K562 (cell line): Measurements from ENCODE around the gene UBE2K. TPM values are rescaled to one million over a fixed set of nuclear protein-coding genes. Genes with fewer than 3 reads are reported as not detected.
A peak's percentile ranks its signal among the peaks of the same experiment; 100 is the strongest.

Experiments
- ATAC-seq: fragments of 200-7000 bp; cut with Tn5 transposase; 3 replicates; pipeline ENCODE4 v1.9.1; 2020; ENCODE audit warnings: moderate library complexity
- BruUV-seq: library from RNA; stranded (reverse); fragments of 400-500 nt; replicated peaks from 2 replicates; lab custom pipeline; 2021; lab: Mats Ljungman, UMichigan
- CTCF ChIA-PET: fragments of 300-600 bp; formaldehyde crosslinking; extraction: SDS; loops from one replicate; lab custom pipeline; 2021; ENCODE audit warnings: low intra/inter-chr PET ratio; lab: Yijun Ruan, JAX
- POLR2A ChIA-PET: fragments of 300-600, 350-650 bp; sonication (Branson Sonifier 250); formaldehyde crosslinking; extraction: SDS; loops from one replicate; lab custom pipeline; 2021; ENCODE audit warnings: antibody characterized with exemption, inconsistent platforms; lab: Yijun Ruan, JAX
- DNase-seq, 4 experiments: peaks; one replicate each; pipeline versions ENCODE4 v3.0.0 to v3.0.0-alpha.2; 2011 to 2018; ENCODE audit warnings: low spot score in 3 of 4, mixed read lengths in 3 of 4; ENCODE audit errors: extremely low read depth in 1 of 4
- FAIRE-seq: peaks from 2 replicates; lab custom pipeline; 2011; peaks lifted over from hg19 to GRCh38; lab: Jason Lieb, UNC
- H2AFZ ChIP-seq: 2 replicates; pipeline ENCODE4 v1.6.0; 2011; ENCODE audit warnings: low read depth, low read length, control low read depth, inconsistent platforms
- H3K27ac ChIP-seq: fragments of 200-600 bp; 3 replicates; pipeline ENCODE4 v1.8.0; 2011; ENCODE audit warnings: low read depth, mild to moderate bottlenecking, control low read depth, inconsistent platforms, low read length, moderate library complexity, mixed read lengths; ENCODE audit errors: extremely low read depth
- H3K27me3 ChIP-seq, 2 experiments: fragments of 300-600 bp in 1 of 2; 2 replicates in 1 of 2; 3 replicates in 1 of 2; pipeline versions ENCODE4 v1.6.0 to v1.8.0; 2011; ENCODE audit warnings: inconsistent platforms in 2 of 2, low read length in 2 of 2, mild to moderate bottlenecking in 1 of 2, mixed read lengths in 1 of 2, moderate library complexity in 1 of 2; ENCODE audit not compliant: control insufficient read depth in 2 of 2, insufficient read depth in 2 of 2
- H3K36me3 ChIP-seq: fragments of 300-600 bp; 3 replicates; pipeline ENCODE4 v1.8.0; 2011; ENCODE audit warnings: mild to moderate bottlenecking, low read length, inconsistent platforms; ENCODE audit not compliant: control insufficient read depth, insufficient read depth
- H3K4me1 ChIP-seq, 2 experiments: fragments of 200-600 bp in 1 of 2; replicated peaks in 1 of 2; 2 replicates in 1 of 2; 3 replicates in 1 of 2; pipeline versions ENCODE4 v1.5.1 to v1.8.0; 2011; ENCODE audit warnings: inconsistent platforms in 2 of 2, low read length in 2 of 2, mild to moderate bottlenecking in 1 of 2, mixed read lengths in 1 of 2, moderate library complexity in 1 of 2; ENCODE audit not compliant: control insufficient read depth in 2 of 2, insufficient read depth in 2 of 2
- H3K4me2 ChIP-seq: 2 replicates; pipeline ENCODE4 v1.6.1; 2011; ENCODE audit warnings: low read length, control low read depth, inconsistent platforms, mixed read lengths; ENCODE audit not compliant: insufficient read depth
- H3K4me3 ChIP-seq: fragments of 200-600 bp; sonication (generic), shearing (Covaris generic); 2 replicates; pipeline ENCODE4 v1.5.1; 2016; ENCODE audit warnings: control low read depth, inconsistent platforms
- H3K79me2 ChIP-seq: fragments of 200-600 bp; 3 replicates; pipeline ENCODE4 v1.8.0; 2011; ENCODE audit warnings: low read length, inconsistent platforms; ENCODE audit not compliant: control insufficient read depth, insufficient read depth
- H3K9ac ChIP-seq, 2 experiments: 2 replicates each; pipeline versions ENCODE4 v1.6.0 to v1.6.1; 2011; ENCODE audit warnings: low read depth in 2 of 2, low read length in 2 of 2, control low read depth in 1 of 2, inconsistent platforms in 1 of 2, mild to moderate bottlenecking in 1 of 2, mixed read lengths in 1 of 2; ENCODE audit not compliant: insufficient read depth in 1 of 2
- H3K9me1 ChIP-seq: one replicate; pipeline ENCODE4 v1.6.0; 2011; ENCODE audit warnings: inconsistent platforms, mild to moderate bottlenecking, low read length, moderate library complexity; ENCODE audit not compliant: control insufficient read depth, insufficient read depth
- H3K9me3 ChIP-seq: replicated peaks from 2 replicates; pipeline ENCODE4 v1.5.1; 2011; ENCODE audit warnings: low read depth, low read length, inconsistent platforms; ENCODE audit not compliant: control insufficient read depth, insufficient read depth
- H4K20me1 ChIP-seq: replicated peaks from 2 replicates; pipeline ENCODE4 v1.6.1; 2011; ENCODE audit warnings: low read length, inconsistent platforms, mixed read lengths; ENCODE audit not compliant: control insufficient read depth, insufficient read depth
- BCL6 ChIP-seq: fragments of 250-450 bp; sonication (Bioruptor Pico); IDR thresholded peaks from 2 replicates; pipeline ENCODE4 v1.4.0; 2020
- BCOR ChIP-seq: fragments of 450-650 bp; IDR thresholded peaks from 2 replicates; pipeline ENCODE4 v1.6.1; 2016
- KLF10 ChIP-seq: fragments of 250-450 bp; sonication (Bioruptor Pico); IDR thresholded peaks from 2 replicates; pipeline ENCODE4 v1.6.1; 2021; ENCODE audit warnings: matching md5 sums
- LARP7 ChIP-seq: fragments of 450-650 bp; IDR thresholded peaks from 2 replicates; pipeline ENCODE4 v1.6.1; 2016
- MXI1 ChIP-seq: IDR thresholded peaks from 2 replicates; pipeline ENCODE4 v1.6.1; 2011; ENCODE audit warnings: low read depth, mild to moderate bottlenecking, improper control_type of control experiment, low read length
- OTX1 ChIP-seq: fragments of 450-650 bp; formaldehyde crosslinking; IDR thresholded peaks from 2 replicates; pipeline ENCODE4 v1.4.0; 2022; ENCODE audit warnings: mild to moderate bottlenecking
- POLR2A ChIP-seq: fragments of 450-650 bp; conservative IDR thresholded peaks from 2 replicates; pipeline ENCODE4 v1.6.1; 2016
- RAD51 ChIP-seq: fragments of 450-650 bp; IDR thresholded peaks from 2 replicates; pipeline ENCODE4 v1.7.1; 2016; ENCODE audit warnings: low read depth, mild to moderate bottlenecking, borderline replicate concordance
- SRSF1 ChIP-seq: fragments of 200-400 bp; formaldehyde crosslinking; IDR thresholded peaks from 2 replicates; pipeline ENCODE4 v1.6.1; 2017; ENCODE audit warnings: mild to moderate bottlenecking, low read depth, low read length, moderate library complexity
- USF2 ChIP-seq: sonication (generic); formaldehyde crosslinking; IDR thresholded peaks from 2 replicates; pipeline ENCODE4 v1.5.0; 2020; ENCODE audit warnings: missing genetic modification reagents
- ZNF146 ChIP-seq: IDR thresholded peaks from one replicate; pipeline ENCODE4 v1.6.1; 2018; ENCODE audit warnings: missing compliant biosample characterization; ENCODE audit not compliant: unreplicated experiment
- ZNF165 ChIP-seq: fragments of 250-450 bp; sonication (Bioruptor Pico); IDR thresholded peaks from 2 replicates; pipeline ENCODE4 v1.4.0; 2020; ENCODE audit warnings: borderline replicate concordance
- ZNF239 ChIP-seq: fragments of 250-450 bp; sonication (Bioruptor Pico); IDR thresholded peaks from 2 replicates; pipeline ENCODE4 v1.4.0; 2020; ENCODE audit warnings: mild to moderate bottlenecking
- ZNF398 ChIP-seq: fragments of 250-450 bp; sonication (Bioruptor Pico); IDR thresholded peaks from 2 replicates; pipeline ENCODE4 v1.8.0; 2021; ENCODE audit warnings: moderate library complexity, mild to moderate bottlenecking, inconsistent platforms
- WGBS: fragments of 100-300 bp; shearing (Covaris generic); methylation state at CpG from one replicate; pipeline ENCODE4 v1.1.6; 2016; ENCODE audit warnings: low coverage, mixed read lengths; ENCODE audit not compliant: insufficient coverage; ENCODE audit errors: missing lambda C conversion rate; 5-methylcytosine and 5-hydroxymethylcytosine counted together
- in situ Hi-C: fragments of 300-500 bp; cut with MboI; formaldehyde crosslinking; loops from 4 replicates; pipeline ENCODE4 v1.15.0; 2018; ENCODE audit warnings: inconsistent platforms, mixed read lengths
- intact Hi-C: fragments of 100-400 bp; cut with micrococcal nuclease; formaldehyde crosslinking; loops from 2 replicates; pipeline ENCODE4 v1.14.2; 2022
- polyA plus RNA-seq, 8 experiments: library from polyadenylated mRNA; depleted of rRNA in 4 of 8; stranded (reverse) in 5 of 8; unstranded in 3 of 8; fragments of >200 nt; fragmentation: Nextera tagmentation in 2 of 8; fragmentation: Illumina TruSeq in 1 of 8; extraction: Ambion mirVana in 2 of 8; extraction: Trizol in 1 of 8; gene quantifications; 2 replicates each; pipeline versions ENCODE4 v1.2.1 to v1.2.3, GENCODE V29; 2011 to 2014; ENCODE audit warnings: inconsistent platforms in 1 of 8, missing spikeins in 1 of 8
- total RNA-seq, 7 experiments: library from RNA; depleted of rRNA in 6 of 7; stranded (reverse); fragments of >200 nt in 6 of 7; fragmentation: Illumina TruSeq in 2 of 7; extraction: Trizol in 2 of 7; gene quantifications; 2 replicates each; pipeline versions ENCODE4 v1.2.1 to v1.2.3, GENCODE V29; 2011 to 2021; ENCODE audit warnings: low replicate concordance in 1 of 7
- TF ChIP-seq, protein P1 (sequence below), 2 experiments: fragments of 200-800 bp in 1 of 2; sonication (Bioruptor generic) in 1 of 2; sonication (generic) in 1 of 2; formaldehyde crosslinking in 1 of 2; IDR thresholded peaks in 1 of 2; conservative IDR thresholded peaks in 1 of 2; 2 replicates each; pipeline versions ENCODE4 v1.5.0 to v1.6.1; 2016 to 2020; ENCODE audit warnings: missing compliant biosample characterization in 1 of 2, missing genetic modification characterization in 1 of 2, missing genetic modification reagents in 1 of 2
- TF ChIP-seq, protein P2 (sequence below): fragments of 450-650 bp; formaldehyde crosslinking; IDR thresholded peaks from 2 replicates; pipeline ENCODE4 v1.4.0; 2020; ENCODE audit warnings: mild to moderate bottlenecking, mixed read lengths

UBE2K gene
- total and polyA plus RNA-seq, 9 of the 15 experiments (the other 6 are each of a cell fraction or from before 2014, with no cell fraction given), result 29.8 to 190 (median 62.6) TPM

DNA sequence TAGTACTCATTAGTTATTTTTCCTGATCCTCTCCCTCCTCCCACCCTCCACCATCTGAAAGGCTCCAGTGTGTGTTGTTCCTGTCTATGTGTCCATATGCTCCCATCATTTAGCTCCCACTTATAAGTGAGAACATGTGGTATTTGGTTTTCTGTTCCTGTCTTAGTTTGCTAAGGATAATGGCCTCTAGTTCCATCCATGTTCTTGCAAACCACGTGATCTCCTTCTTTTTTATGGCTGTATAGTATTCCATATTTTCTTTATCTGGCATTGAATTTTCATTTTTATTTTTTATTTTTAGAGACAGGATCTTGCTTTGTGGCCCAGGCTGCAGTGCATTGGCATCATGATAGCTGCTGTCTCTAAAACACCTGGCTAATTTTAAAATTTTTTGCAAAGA is 11.9 kb upstream of the UBE2K start:
- ATAC-seq, result no peak
- Histone ChIP-seq H3K9ac (no peak overlapping the region), H3K9me1 (no peaks in the 10 kb centered on the region), H4K20me1 (no peaks in the 10 kb centered on the region), H3K27me3 (no peaks in the 10 kb centered on the region), H3K79me2 (no peaks in the 10 kb centered on the region), H3K4me1 (no peaks in the 10 kb centered on the region), H3K4me2 (no peak overlapping the region), H3K36me3 (no peaks in the 10 kb centered on the region), H3K4me3 (no peak overlapping the region), H3K27ac (no peak overlapping the region), H2AFZ (no peak overlapping the region), H3K9me3 (no peaks in the 10 kb centered on the region)
- TF ChIP-seq SRSF1 (no peak), MXI1 (no peak), USF2 (CRISPR knock-in tag) (peak; percentile 5; the same call in 1 of the 2 replicates), KLF10 (CRISPR knock-in tag) (no peak), ZNF239 (CRISPR knock-in tag) (no peak), BCL6 (no peak), ZNF398 (CRISPR knock-in tag) (no peak), ZNF146 (peak; percentile 86), OTX1 (CRISPR knock-in tag) (no peak), RAD51 (peak; percentile 59; the same call in 1 of the 2 replicates), LARP7 (no peak), POLR2A (no peak), BCOR (peak; percentile 46), ZNF165 (CRISPR knock-in tag) (no peak)
- TF ChIP-seq, protein P1, sequence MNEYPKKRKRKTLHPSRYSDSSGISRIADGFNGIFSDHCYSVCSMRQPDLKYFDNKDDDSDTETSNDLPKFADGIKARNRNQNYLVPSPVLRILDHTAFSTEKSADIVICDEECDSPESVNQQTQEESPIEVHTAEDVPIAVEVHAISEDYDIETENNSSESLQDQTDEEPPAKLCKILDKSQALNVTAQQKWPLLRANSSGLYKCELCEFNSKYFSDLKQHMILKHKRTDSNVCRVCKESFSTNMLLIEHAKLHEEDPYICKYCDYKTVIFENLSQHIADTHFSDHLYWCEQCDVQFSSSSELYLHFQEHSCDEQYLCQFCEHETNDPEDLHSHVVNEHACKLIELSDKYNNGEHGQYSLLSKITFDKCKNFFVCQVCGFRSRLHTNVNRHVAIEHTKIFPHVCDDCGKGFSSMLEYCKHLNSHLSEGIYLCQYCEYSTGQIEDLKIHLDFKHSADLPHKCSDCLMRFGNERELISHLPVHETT (CRISPR knock-in tag; conservative IDR thresholded peaks at IDR 0.05 in 1 of 2, IDR thresholded peaks at IDR 0.05 in 1 of 2), result no peak
- TF ChIP-seq, protein P2, sequence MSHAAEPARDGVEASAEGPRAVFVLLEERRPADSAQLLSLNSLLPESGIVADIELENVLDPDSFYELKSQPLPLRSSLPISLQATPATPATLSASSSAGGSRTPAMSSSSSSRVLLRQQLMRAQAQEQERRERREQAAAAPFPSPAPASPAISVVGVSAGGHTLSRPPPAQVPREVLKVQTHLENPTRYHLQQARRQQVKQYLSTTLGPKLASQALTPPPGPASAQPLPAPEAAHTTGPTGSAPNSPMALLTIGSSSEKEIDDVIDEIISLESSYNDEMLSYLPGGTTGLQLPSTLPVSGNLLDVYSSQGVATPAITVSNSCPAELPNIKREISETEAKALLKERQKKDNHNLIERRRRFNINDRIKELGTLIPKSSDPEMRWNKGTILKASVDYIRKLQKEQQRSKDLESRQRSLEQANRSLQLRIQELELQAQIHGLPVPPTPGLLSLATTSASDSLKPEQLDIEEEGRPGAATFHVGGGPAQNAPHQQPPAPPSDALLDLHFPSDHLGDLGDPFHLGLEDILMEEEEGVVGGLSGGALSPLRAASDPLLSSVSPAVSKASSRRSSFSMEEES (CRISPR knock-in tag), result peak; percentile 44
- CTCF ChIA-PET, result no interaction called here
- no peak for DNase-seq
- no TSS peak for BruUV-seq
- FAIRE-seq, result no peak
- in situ Hi-C loops (no loop called here), intact Hi-C loops (no loop called here)
- 10% methylated on average over 1 of the region's 1 CpG for WGBS
- POLR2A ChIA-PET, result interaction anchor here (0.7 kb wide), 1 partner anchor 15 kb away, joined by 3 read pairs; no protein-coding TSS in a partner anchor
